Tibial artery (tissue), 4 donors: ENCODE data around the gene HRH1.
"Not testable (repeated sequence)": the region's sequence is repeated elsewhere in the genome, so short reads cannot be mapped to it uniquely, and the experiment has no call there.

Experiments used
- DNase-seq, 2 donors: peaks; one replicate each; pipeline ENCODE4 v3.0.0-alpha.2; 2019
- H3K27ac ChIP-seq, 2 donors: fragments of 200-600 bp; sonication (generic) in 1 of 2; 1 replicate in 1 of 2; 2 replicates in 1 of 2; pipeline ENCODE4 v1.5.1; 2018 to 2019; ENCODE audit warnings: mild to moderate bottlenecking in 1 of 2
- H3K27me3 ChIP-seq, 2 donors: fragments of 200-600 bp; sonication (generic) in 1 of 2; one replicate each; pipeline versions ENCODE4 v1.5.1 to v1.6.0; 2016 to 2019
- H3K36me3 ChIP-seq, 3 donors: fragments of 200-600 bp; sonication (generic) in 2 of 3; one replicate each; pipeline ENCODE4 v1.5.1; 2016 to 2019; ENCODE audit warnings: mild to moderate bottlenecking in 2 of 3
- H3K4me1 ChIP-seq, 4 donors: fragments of 200-600 bp; sonication (generic) in 2 of 4; 1 replicate in 3 of 4; 2 replicates in 1 of 4; pipeline ENCODE4 v1.5.1; 2016 to 2019
- H3K4me3 ChIP-seq, 2 donors: fragments of 200-600 bp; sonication (generic) in 1 of 2; 1 replicate in 1 of 2; 2 replicates in 1 of 2; pipeline ENCODE4 v1.5.1; 2018 to 2019; ENCODE audit warnings: mild to moderate bottlenecking in 2 of 2
- H3K9me3 ChIP-seq, 3 donors: fragments of 200-600 bp; sonication (generic) in 1 of 3; one replicate each; pipeline ENCODE4 v1.5.1; 2016 to 2019
- intact Hi-C: fragments of 100-400 bp; cut with DNase I; formaldehyde crosslinking; loops from one replicate; pipeline ENCODE4 v1.15.0; 2023; ENCODE audit warnings: low total_unique reads
- TF ChIP-seq, protein P1 (sequence below), 2 experiments: fragments of 200-600 bp in 1 of 2; fragments of 450-650 bp in 1 of 2; IDR thresholded peaks; one replicate each; pipeline ENCODE4 v1.5.1; 2017 to 2019; ENCODE audit warnings: antibody characterized with exemption in 2 of 2, mild to moderate bottlenecking in 1 of 2, moderate library complexity in 1 of 2

HRH1 gene, protein sequence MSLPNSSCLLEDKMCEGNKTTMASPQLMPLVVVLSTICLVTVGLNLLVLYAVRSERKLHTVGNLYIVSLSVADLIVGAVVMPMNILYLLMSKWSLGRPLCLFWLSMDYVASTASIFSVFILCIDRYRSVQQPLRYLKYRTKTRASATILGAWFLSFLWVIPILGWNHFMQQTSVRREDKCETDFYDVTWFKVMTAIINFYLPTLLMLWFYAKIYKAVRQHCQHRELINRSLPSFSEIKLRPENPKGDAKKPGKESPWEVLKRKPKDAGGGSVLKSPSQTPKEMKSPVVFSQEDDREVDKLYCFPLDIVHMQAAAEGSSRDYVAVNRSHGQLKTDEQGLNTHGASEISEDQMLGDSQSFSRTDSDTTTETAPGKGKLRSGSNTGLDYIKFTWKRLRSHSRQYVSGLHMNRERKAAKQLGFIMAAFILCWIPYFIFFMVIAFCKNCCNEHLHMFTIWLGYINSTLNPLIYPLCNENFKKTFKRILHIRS

DNA sequence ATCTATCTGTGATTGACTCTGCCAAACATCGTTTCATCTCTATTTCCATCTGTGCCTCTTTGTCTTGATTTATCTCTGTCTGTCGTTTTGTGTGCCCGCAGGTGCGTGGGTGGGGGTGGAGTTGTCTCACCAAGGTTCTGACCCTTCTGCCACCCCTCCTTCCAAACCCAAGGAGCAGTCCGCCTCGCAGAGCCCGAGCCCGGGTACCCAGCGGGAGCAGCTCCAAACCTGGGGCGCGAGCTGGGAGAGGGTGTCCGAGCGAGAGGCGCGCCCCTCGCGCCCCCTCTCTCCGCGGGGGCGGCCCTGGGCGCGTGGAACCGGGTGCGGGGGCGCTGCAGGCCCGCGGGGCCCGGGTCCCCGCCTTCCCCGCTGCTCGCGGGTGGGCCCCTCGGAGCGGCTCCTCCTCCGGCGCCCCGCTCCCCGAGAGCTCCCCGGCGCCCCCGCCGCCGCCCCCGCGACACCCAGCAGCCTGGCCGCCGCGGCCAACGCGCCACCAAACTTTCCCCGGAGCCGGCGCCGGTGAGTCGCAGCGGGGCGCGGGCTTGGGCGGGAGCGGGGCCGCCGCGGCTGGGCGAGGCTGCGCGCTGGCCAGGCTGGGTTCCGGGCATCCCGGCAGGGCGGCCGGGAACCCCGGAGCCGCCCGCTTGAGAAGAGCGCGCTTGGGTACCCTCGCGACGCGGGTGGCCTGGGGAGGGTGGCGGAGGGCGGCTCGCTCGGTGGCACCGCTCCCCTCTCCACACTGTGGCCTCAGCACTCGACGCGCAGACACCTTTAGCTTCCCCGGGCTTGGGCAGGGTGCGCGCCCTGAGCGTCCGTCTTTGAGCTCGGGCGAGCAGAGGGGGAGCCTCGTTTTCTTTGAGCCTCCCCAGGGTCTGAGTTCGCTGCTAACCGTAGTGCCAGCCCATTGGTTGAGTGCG is at the start of gene HRH1:
TSS of gene HRH1 (plus strand) at position 458 of the 917 bp plus-strand sequence. CDS start 104,545 bp downstream, outside the sequence.
- TF ChIP-seq, protein P1, sequence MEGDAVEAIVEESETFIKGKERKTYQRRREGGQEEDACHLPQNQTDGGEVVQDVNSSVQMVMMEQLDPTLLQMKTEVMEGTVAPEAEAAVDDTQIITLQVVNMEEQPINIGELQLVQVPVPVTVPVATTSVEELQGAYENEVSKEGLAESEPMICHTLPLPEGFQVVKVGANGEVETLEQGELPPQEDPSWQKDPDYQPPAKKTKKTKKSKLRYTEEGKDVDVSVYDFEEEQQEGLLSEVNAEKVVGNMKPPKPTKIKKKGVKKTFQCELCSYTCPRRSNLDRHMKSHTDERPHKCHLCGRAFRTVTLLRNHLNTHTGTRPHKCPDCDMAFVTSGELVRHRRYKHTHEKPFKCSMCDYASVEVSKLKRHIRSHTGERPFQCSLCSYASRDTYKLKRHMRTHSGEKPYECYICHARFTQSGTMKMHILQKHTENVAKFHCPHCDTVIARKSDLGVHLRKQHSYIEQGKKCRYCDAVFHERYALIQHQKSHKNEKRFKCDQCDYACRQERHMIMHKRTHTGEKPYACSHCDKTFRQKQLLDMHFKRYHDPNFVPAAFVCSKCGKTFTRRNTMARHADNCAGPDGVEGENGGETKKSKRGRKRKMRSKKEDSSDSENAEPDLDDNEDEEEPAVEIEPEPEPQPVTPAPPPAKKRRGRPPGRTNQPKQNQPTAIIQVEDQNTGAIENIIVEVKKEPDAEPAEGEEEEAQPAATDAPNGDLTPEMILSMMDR (IDR thresholded peaks at IDR 0.05), result no peak
- Histone ChIP-seq H3K27ac (peak within 1 kb of the TSS; percentile 92 to 94), H3K36me3 (no peaks in the 10 kb centered on the region), H3K4me1 (peaks cover 0 to 63% (median 39%) of the 10 kb centered on the region in 4 donors), H3K4me3 (peak within 1 kb of the TSS; percentile 84 to 89), H3K9me3 (no peaks in the 10 kb centered on the region), H3K27me3 (no peaks in the 10 kb centered on the region)
- intact Hi-C loops, result no loop called here
- DNase-seq, result peak; percentile 43 to 74

DNA sequence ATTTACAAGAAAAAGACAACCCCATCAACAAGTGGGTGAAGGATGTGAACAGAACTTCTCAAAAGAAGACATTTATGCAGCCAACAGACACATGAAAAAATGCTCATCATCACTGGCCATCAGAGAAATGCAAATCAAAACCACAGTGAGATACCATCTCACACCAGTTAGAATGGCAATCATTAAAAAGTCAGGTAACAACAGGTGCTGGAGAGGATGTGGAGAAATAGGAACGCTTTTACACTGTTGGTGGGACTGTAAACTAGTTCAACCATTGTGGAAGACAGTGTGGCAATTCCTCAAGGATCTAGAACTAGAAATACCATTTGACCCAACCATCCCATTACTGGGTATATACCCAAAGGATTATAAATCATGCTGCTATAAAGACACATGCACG is 41.0 kb upstream of the HRH1 start:
- H3K4me1 ChIP-seq, H3K27me3 ChIP-seq, H3K4me3 ChIP-seq, H3K36me3 ChIP-seq, H3K9me3 ChIP-seq, DNase-seq, intact Hi-C loops, H3K27ac ChIP-seq: not testable (repeated sequence)

DNA sequence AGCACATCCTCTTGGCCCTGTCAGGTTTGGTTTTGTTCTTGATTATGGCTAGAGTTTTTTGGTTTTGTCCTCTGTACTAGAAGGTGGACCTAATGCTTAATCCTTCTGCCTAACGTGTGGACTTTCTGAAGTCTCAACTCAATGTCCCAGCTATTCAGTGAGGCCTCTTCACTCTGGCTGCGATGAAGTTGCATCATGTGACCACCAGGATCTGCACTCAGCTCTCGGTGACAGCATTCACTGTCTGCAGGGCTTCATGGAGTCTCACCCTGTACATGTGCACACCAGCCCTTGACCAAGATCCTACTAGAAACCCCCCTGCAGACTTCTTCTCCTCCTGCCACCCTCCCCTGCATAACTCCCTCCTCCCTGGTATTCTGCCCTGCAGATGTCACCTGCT is 38.7 kb upstream of the HRH1 start:
- H3K36me3 ChIP-seq, result no peaks in the 10 kb centered on the region
- TF ChIP-seq, protein P1 (IDR thresholded peaks at IDR 0.05), result no peak
- no peaks in the 10 kb centered on the region for H3K27me3 ChIP-seq
- H3K9me3 ChIP-seq, result peaks cover 0 to 5% (median 0%) of the 10 kb centered on the region in 3 donors
- H3K4me1 ChIP-seq, result peaks cover 0 to 14% (median 6%) of the 10 kb centered on the region in 4 donors
- DNase-seq, result no peak
- no peak overlapping the region for H3K4me3 ChIP-seq
- intact Hi-C loops, result no loop called here
- no peak overlapping the region for H3K27ac ChIP-seq

DNA sequence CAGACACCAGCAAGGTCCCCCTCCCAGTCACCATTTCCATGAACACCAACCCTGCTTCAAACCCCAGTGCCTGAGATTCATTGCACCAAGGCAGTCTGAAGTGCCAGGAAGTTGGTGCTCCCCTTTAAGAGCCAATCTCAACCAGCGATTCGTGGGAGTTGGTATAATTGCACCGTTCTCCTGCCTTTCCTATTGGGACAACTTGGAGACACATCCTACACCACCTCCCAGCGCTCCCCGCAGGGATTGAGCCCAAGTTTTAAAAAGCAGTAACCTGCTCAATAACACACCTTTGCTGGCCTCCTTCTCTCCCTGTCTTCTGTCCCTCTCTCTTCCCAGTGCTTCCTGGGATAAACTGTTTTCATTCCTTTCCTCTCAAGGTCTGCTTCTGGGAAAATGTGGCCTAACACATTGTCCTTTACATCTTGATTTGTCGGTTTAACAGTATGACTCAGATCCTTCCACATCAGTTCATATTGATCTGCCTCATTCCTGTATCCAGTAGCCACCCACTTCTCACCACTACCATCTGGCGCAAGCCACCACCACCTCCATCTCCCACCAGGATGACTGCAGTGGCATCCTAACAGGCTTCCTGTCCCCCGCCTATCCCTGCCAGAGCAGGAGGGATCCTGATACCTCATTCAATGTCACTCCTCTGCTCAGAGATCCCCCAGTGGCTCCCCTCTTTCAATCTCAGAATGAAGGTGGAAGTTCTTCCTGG is 37.8 kb upstream of the HRH1 start:
- TF ChIP-seq, protein P1 (IDR thresholded peaks at IDR 0.05), result no peak
- intact Hi-C loops, result no loop called here
- no peak overlapping the region for H3K27ac ChIP-seq

DNA sequence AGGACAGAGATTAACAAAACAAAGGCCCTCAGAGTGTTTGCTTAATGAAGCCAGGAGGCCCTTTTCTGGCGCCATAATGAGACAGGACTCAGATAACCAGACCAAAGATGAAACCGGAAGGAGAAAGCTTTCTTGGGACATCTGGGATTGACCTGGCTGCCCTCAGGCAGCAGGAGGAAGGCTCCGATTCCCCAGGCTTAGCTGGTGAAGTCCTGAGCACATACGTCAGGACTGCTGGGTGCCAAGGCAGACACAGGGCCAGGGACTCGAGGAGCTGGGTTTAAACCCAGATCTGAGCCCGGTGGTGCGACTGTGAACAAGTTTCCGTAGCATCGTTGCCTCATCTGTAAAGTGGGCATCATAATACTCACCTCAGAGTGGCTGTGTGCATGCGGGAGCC is 36.7 kb upstream of the HRH1 start:
- H3K27me3 ChIP-seq, result no peaks in the 10 kb centered on the region
- TF ChIP-seq, protein P1 (IDR thresholded peaks at IDR 0.05), result no peak
- intact Hi-C loops, result no loop called here
- DNase-seq, result no peak
- no peaks in the 10 kb centered on the region for H3K36me3 ChIP-seq
- peak overlapping the region in 1 of 2 donors; percentile 10 for H3K27ac ChIP-seq
- no peak overlapping the region for H3K4me3 ChIP-seq
- H3K9me3 ChIP-seq, result peaks cover 0 to 5% (median 0%) of the 10 kb centered on the region in 3 donors
- H3K4me1 ChIP-seq, result peaks cover 0 to 19% (median 7%) of the 10 kb centered on the region in 4 donors

More for the DNA sequence above, 37.8 kb upstream of the HRH1 start:
- Histone ChIP-seq H3K4me1 (peaks cover 0 to 19% (median 7%) of the 10 kb centered on the region in 4 donors), H3K36me3 (no peaks in the 10 kb centered on the region), H3K27me3 (no peaks in the 10 kb centered on the region), H3K4me3 (no peak overlapping the region), H3K9me3 (peaks cover 0 to 5% (median 0%) of the 10 kb centered on the region in 3 donors)
- DNase-seq, result no peak
